Calu3 (cell line): ENCODE results near the gene FOXE1. TPM values are rescaled to one million over a fixed set of nuclear protein-coding genes. Genes with fewer than 3 reads are reported as not detected.

ENCODE experiments used
- BruUV-seq: library from RNA; stranded (reverse); fragments of 400-500 nt; replicated peaks from 2 replicates; lab custom pipeline; 2021; lab: Mats Ljungman, UMichigan
- CTCF ChIA-PET: fragments of 300-600 bp; sonication (Branson Sonifier 250); formaldehyde crosslinking; loops from one replicate; lab custom pipeline; 2022; ENCODE audit warnings: antibody characterized with exemption; lab: Charles Lee
- DNase-seq: peaks from one replicate; pipeline ENCODE4 v3.0.0; 2022
- H3K27ac Mint-ChIP-seq: one replicate; pipeline ENCODE4 v1.8.0; 2022; ENCODE audit warnings: mixed read lengths; ENCODE audit not compliant: unreplicated experiment
- H3K27me3 Mint-ChIP-seq: one replicate; pipeline ENCODE4 v1.8.0; 2022; ENCODE audit warnings: mixed read lengths; ENCODE audit not compliant: unreplicated experiment
- H3K36me3 Mint-ChIP-seq: one replicate; pipeline ENCODE4 v1.8.0; 2022; ENCODE audit warnings: mild to moderate bottlenecking, moderate library complexity, mixed read lengths; ENCODE audit not compliant: insufficient read depth, unreplicated experiment
- H3K4me1 Mint-ChIP-seq: one replicate; pipeline ENCODE4 v1.8.0; 2022; ENCODE audit warnings: mild to moderate bottlenecking, low read depth, mixed read lengths; ENCODE audit not compliant: unreplicated experiment
- H3K4me3 Mint-ChIP-seq: one replicate; pipeline ENCODE4 v1.8.0; 2022; ENCODE audit warnings: mild to moderate bottlenecking, low read depth, moderate library complexity, mixed read lengths; ENCODE audit not compliant: unreplicated experiment
- H3K9me3 Mint-ChIP-seq: one replicate; pipeline ENCODE4 v1.8.0; 2022; ENCODE audit warnings: low read depth, mixed read lengths; ENCODE audit not compliant: unreplicated experiment
- CTCF ChIP-seq: fragments of 200-600 bp; IDR thresholded peaks from one replicate; pipeline ENCODE4 v1.8.0; 2022; ENCODE audit warnings: antibody characterized with exemption; ENCODE audit not compliant: unreplicated experiment
- intact Hi-C: fragments of 100-400 bp; cut with micrococcal nuclease; formaldehyde crosslinking; loops from one replicate; pipeline ENCODE4 v1.10.0; 2022; ENCODE audit not compliant: unreplicated experiment
- total RNA-seq: library from RNA; stranded (reverse); gene quantifications from 2 replicates; pipeline ENCODE4 v1.2.3, GENCODE V29; 2022

The FOXE1 gene
- total RNA-seq, 1 experiment from 2014 or later = 9.1 TPM

GRCh38 chr9:97880336-97880735 lies 27.3 kb downstream of the FOXE1 start:
- no peaks in the 10 kb centered on the region for H3K9me3 Mint-ChIP-seq
- no TSS peak for BruUV-seq
- peaks cover 20% of the 10 kb centered on the region for H3K4me1 Mint-ChIP-seq
- H3K27ac Mint-ChIP-seq = no peak overlapping the region
- CTCF ChIA-PET = no interaction called here
- H3K27me3 Mint-ChIP-seq = no peaks in the 10 kb centered on the region
- TF ChIP-seq CTCF = no peak
- DNase-seq = no peak
- intact Hi-C loops = no loop called here
- peaks cover 6% of the 10 kb centered on the region for H3K36me3 Mint-ChIP-seq
- H3K4me3 Mint-ChIP-seq = no peak overlapping the region

- no peak for TF ChIP-seq CTCF
- Mint-ChIP-seq H3K36me3 (no peaks in the 10 kb centered on the region), H3K4me3 (no peak overlapping the region), H3K4me1 (no peaks in the 10 kb centered on the region), H3K9me3 (no peaks in the 10 kb centered on the region), H3K27me3 (no peaks in the 10 kb centered on the region), H3K27ac (no peak overlapping the region)
- intact Hi-C loops = no loop called here
- CTCF ChIA-PET = interaction anchor here (0.6 to 1.0 kb wide), 4 partner anchors 11 to 176 kb away, joined by 3 to 4 read pairs (median 3); no protein-coding TSS in a partner anchor
- BruUV-seq = no TSS peak
- DNase-seq = peak; percentile 30
Measured at GRCh38 chr9:97889941-97890887, 37.2 kb downstream of the FOXE1 start.

- CTCF ChIA-PET = no interaction called here
- no peak for DNase-seq
- Mint-ChIP-seq H3K27me3 (no peaks in the 10 kb centered on the region), H3K9me3 (no peaks in the 10 kb centered on the region), H3K27ac (no peak overlapping the region), H3K4me1 (no peaks in the 10 kb centered on the region), H3K36me3 (no peaks in the 10 kb centered on the region), H3K4me3 (no peak overlapping the region)
- no peak for TF ChIP-seq CTCF
- BruUV-seq = no TSS peak
- intact Hi-C loops = no loop called here
Measured at GRCh38 chr9:97891736-97892135, 38.7 kb downstream of the FOXE1 start.

- no peak for DNase-seq
- Mint-ChIP-seq H3K27me3 (no peaks in the 10 kb centered on the region), H3K9me3 (no peaks in the 10 kb centered on the region), H3K27ac (no peak overlapping the region), H3K4me3 (no peak overlapping the region), H3K36me3 (no peaks in the 10 kb centered on the region), H3K4me1 (no peaks in the 10 kb centered on the region)
- no TSS peak for BruUV-seq
- CTCF ChIA-PET = no interaction called here
- no peak for TF ChIP-seq CTCF
- intact Hi-C loops = no loop called here
Measured at GRCh38 chr9:97892421-97892820, 39.4 kb downstream of the FOXE1 start.
